ENCODE data around the gene RPS17.

- TF ChIP-seq CTCF (conservative IDR thresholded peaks at IDR 0.05; ENCODE audit: low read depth, low read length) (no peak), POLR2A (IDR thresholded peaks at IDR 0.05; ENCODE audit: low read depth, low read length) (no peak)
These were observed 6.5 kb downstream of the RPS17 start for GRCh38 chr15:82533801-82534200.

Data from IMR-90 (cell line).